Neural progenitor cell (in vitro differentiated cells): ENCODE measurements around the gene CORO6. TPM values are rescaled to one million over a fixed set of nuclear protein-coding genes. Genes with fewer than 3 reads are reported as not detected.
A peak's percentile ranks its signal among the peaks of the same experiment; 100 is the strongest.

Source experiments
- DNase-seq: peaks from one replicate; pipeline ENCODE4 v3.0.0-alpha.2; 2016; ENCODE audit warnings: low spot score
- H2AFZ ChIP-seq: fragments of 200-600 bp; sonication (generic); replicated peaks from 2 replicates; pipeline ENCODE4 v1.6.1; 2016; ENCODE audit warnings: antibody characterized with exemption
- H3F3A ChIP-seq: fragments of 200-600 bp; sonication (generic); 2 replicates; pipeline ENCODE4 v1.6.1; 2016; ENCODE audit warnings: antibody characterized with exemption, low read depth
- H3K27ac ChIP-seq: fragments of 200-600 bp; sonication (generic); 2 replicates; pipeline ENCODE4 v1.5.1; 2016; ENCODE audit warnings: mild to moderate bottlenecking
- H3K27me3 ChIP-seq: fragments of 200-600 bp; sonication (generic); 2 replicates; pipeline ENCODE4 v1.6.1; 2016; ENCODE audit warnings: mild to moderate bottlenecking, moderate library complexity
- H3K36me3 ChIP-seq: fragments of 200-600 bp; sonication (generic); 2 replicates; pipeline ENCODE4 v1.5.1; 2016
- H3K4me1 ChIP-seq: fragments of 200-600 bp; sonication (generic); 2 replicates; pipeline ENCODE4 v1.6.1; 2016; ENCODE audit warnings: mixed run types
- H3K4me2 ChIP-seq: fragments of 200-600 bp; sonication (generic); 2 replicates; pipeline ENCODE4 v1.6.1; 2016
- H3K4me3 ChIP-seq: fragments of 200-600 bp; sonication (generic); 2 replicates; pipeline ENCODE4 v1.5.1; 2016
- H3K79me2 ChIP-seq: fragments of 200-600 bp; sonication (generic); 2 replicates; pipeline ENCODE4 v1.6.1; 2016; ENCODE audit warnings: low read depth
- H3K9ac ChIP-seq: fragments of 200-600 bp; sonication (generic); 2 replicates; pipeline ENCODE4 v1.6.1; 2016
- H3K9me3 ChIP-seq: fragments of 200-600 bp; sonication (generic); 2 replicates; pipeline ENCODE4 v1.5.1; 2016; ENCODE audit warnings: low read depth
- H4K20me1 ChIP-seq: fragments of 200-600 bp; sonication (generic); 2 replicates; pipeline ENCODE4 v1.6.1; 2016; ENCODE audit warnings: low read depth
- H3K27ac Mint-ChIP-seq: 3 replicates; pipeline ENCODE4 v1.8.0; 2021; ENCODE audit warnings: mixed read lengths
- H3K27me3 Mint-ChIP-seq: 2 replicates; pipeline ENCODE4 v1.8.0; 2022; ENCODE audit warnings: low read depth, mild to moderate bottlenecking, inconsistent platforms, moderate library complexity, mixed read lengths; ENCODE audit not compliant: insufficient read depth
- H3K36me3 Mint-ChIP-seq: 3 replicates; pipeline ENCODE4 v1.8.0; 2021; ENCODE audit warnings: mixed read lengths
- H3K4me1 Mint-ChIP-seq: 3 replicates; pipeline ENCODE4 v1.8.0; 2021; ENCODE audit warnings: mixed read lengths
- H3K4me3 Mint-ChIP-seq: 3 replicates; pipeline ENCODE4 v1.8.0; 2021; ENCODE audit warnings: mild to moderate bottlenecking, moderate library complexity, mixed read lengths
- H3K9me3 Mint-ChIP-seq: 3 replicates; pipeline ENCODE4 v1.8.0; 2020; ENCODE audit warnings: mixed read lengths
- CTCF ChIP-seq: fragments of 200-600 bp; sonication (generic); IDR thresholded peaks from 2 replicates; pipeline ENCODE4 v1.5.1; 2017; ENCODE audit warnings: antibody characterized with exemption, mild to moderate bottlenecking
- EZH2 ChIP-seq: fragments of 200-600 bp; sonication (generic); IDR thresholded peaks from 2 replicates; pipeline ENCODE4 v1.6.1; 2017; ENCODE audit warnings: antibody characterized with exemption, mild to moderate bottlenecking, moderate library complexity
- EZH2phosphoT487 ChIP-seq: fragments of 200-600 bp; sonication (generic); IDR thresholded peaks from 2 replicates; pipeline ENCODE4 v1.6.1; 2017; ENCODE audit warnings: antibody characterized with exemption
- total RNA-seq: library from RNA; depleted of rRNA; stranded (reverse); fragments of >200 nt; gene quantifications from 2 replicates; pipeline ENCODE4 v1.2.3, GENCODE V29; 2015; ENCODE audit warnings: low replicate concordance

The CORO6 gene
- total RNA-seq, 1 donor from 2014 or later: 3.9 TPM

- no peak overlapping the region for H3K27ac ChIP-seq
- no peak overlapping the region for H3K27ac Mint-ChIP-seq
- peaks cover 14% of the 10 kb centered on the region for H3K27me3 Mint-ChIP-seq
- H3K79me2 ChIP-seq: peaks cover 57% of the 10 kb centered on the region
- H3K27me3 ChIP-seq: no peaks in the 10 kb centered on the region
- no peaks in the 10 kb centered on the region for H3K9me3 Mint-ChIP-seq
- peaks cover 48% of the 10 kb centered on the region for H3K4me1 Mint-ChIP-seq
- peaks cover 26% of the 10 kb centered on the region for H3F3A ChIP-seq
- H3K36me3 ChIP-seq: no peaks in the 10 kb centered on the region
- H3K4me3 ChIP-seq: peak overlapping the region; percentile 84
- H3K4me3 Mint-ChIP-seq: peak overlapping the region; percentile 94
- no peaks in the 10 kb centered on the region for H3K9me3 ChIP-seq
- no peak overlapping the region for H2AFZ ChIP-seq
- H3K4me2 ChIP-seq: peak overlapping the region; percentile 90
- H3K9ac ChIP-seq: peak overlapping the region; percentile 37
- peaks cover 56% of the 10 kb centered on the region for H3K4me1 ChIP-seq
- peak; percentile 16 for DNase-seq
- TF ChIP-seq EZH2phosphoT487 (no peak), EZH2 (no peak), CTCF (no peak)
- H4K20me1 ChIP-seq: peaks cover 57% of the 10 kb centered on the region
- H3K36me3 Mint-ChIP-seq: no peaks in the 10 kb centered on the region
These were observed 34.6 kb downstream of the CORO6 start for GRCh38 chr17:29588017-29588561.

- Histone ChIP-seq H3K36me3 (no peaks in the 10 kb centered on the region), H3K4me1 (peaks cover 53% of the 10 kb centered on the region), H3K27ac (no peak overlapping the region), H3K4me2 (peak overlapping the region; percentile 90), H4K20me1 (peaks cover 59% of the 10 kb centered on the region), H3F3A (peaks cover 22% of the 10 kb centered on the region), H3K79me2 (peaks cover 61% of the 10 kb centered on the region), H3K9me3 (no peaks in the 10 kb centered on the region), H2AFZ (no peak overlapping the region), H3K27me3 (no peaks in the 10 kb centered on the region), H3K9ac (no peak overlapping the region), H3K4me3 (peak overlapping the region; percentile 84)
- no peak overlapping the region for H3K27ac Mint-ChIP-seq
- peaks cover 13% of the 10 kb centered on the region for H3K27me3 Mint-ChIP-seq
- H3K36me3 Mint-ChIP-seq: peaks cover 2% of the 10 kb centered on the region
- peak overlapping the region; percentile 94 for H3K4me3 Mint-ChIP-seq
- peaks cover 44% of the 10 kb centered on the region for H3K4me1 Mint-ChIP-seq
- no peak for TF ChIP-seq EZH2
- TF ChIP-seq EZH2phosphoT487: no peak
- TF ChIP-seq CTCF: no peak
- H3K9me3 Mint-ChIP-seq: no peaks in the 10 kb centered on the region
- peak; percentile 79 for DNase-seq
These were observed 35.1 kb downstream of the CORO6 start for GRCh38 chr17:29587591-29587990.

GRCh38 chr17:29586676-29587469 is 35.8 kb downstream of the CORO6 start:
- Histone ChIP-seq H3K27ac (no peak overlapping the region), H3K4me2 (peak overlapping the region; percentile 90), H3F3A (peaks cover 14% of the 10 kb centered on the region), H3K4me3 (peak overlapping the region; percentile 84), H3K27me3 (no peaks in the 10 kb centered on the region), H3K79me2 (peaks cover 61% of the 10 kb centered on the region), H3K9me3 (no peaks in the 10 kb centered on the region), H2AFZ (no peak overlapping the region), H3K36me3 (no peaks in the 10 kb centered on the region), H3K9ac (no peak overlapping the region), H3K4me1 (peaks cover 46% of the 10 kb centered on the region), H4K20me1 (peaks cover 64% of the 10 kb centered on the region)
- Mint-ChIP-seq H3K4me1 (peaks cover 41% of the 10 kb centered on the region), H3K4me3 (peak overlapping the region; percentile 94), H3K9me3 (no peaks in the 10 kb centered on the region), H3K27ac (no peak overlapping the region), H3K36me3 (peaks cover 2% of the 10 kb centered on the region), H3K27me3 (peaks cover 7% of the 10 kb centered on the region)
- TF ChIP-seq CTCF (no peak), EZH2 (no peak), EZH2phosphoT487 (no peak)
- DNase-seq: no peak
